Iris pigment epithelial cell (primary cell): ENCODE results near the gene FBXO21.
"Not testable (repeated sequence)": the region's sequence is repeated elsewhere in the genome, so short reads cannot be mapped to it uniquely, and the experiment has no call there.

Source experiments
- DNase-seq: peaks from one replicate; pipeline ENCODE4 v3.0.0-alpha.2; 2011; ENCODE audit warnings: low read depth

The FBXO21 gene

GRCh38 chr12:117101953-117102799 is 88.1 kb downstream of the FBXO21 start:
- DNase-seq, result no peak

- DNase-seq, result no peak
Measured at GRCh38 chr12:117100851-117101673, 89.2 kb downstream of the FBXO21 start.

GRCh38 chr12:117100251-117100650 is 90.0 kb downstream of the FBXO21 start:
- DNase-seq, result peak; percentile 19

- DNase-seq, result no peak
Measured at GRCh38 chr12:117098361-117099217, 91.7 kb downstream of the FBXO21 start.

- DNase-seq, result no peak
Measured at GRCh38 chr12:117098024-117098360, 92.3 kb downstream of the FBXO21 start.

GRCh38 chr12:117097159-117097558 is 93.1 kb downstream of the FBXO21 start:
- DNase-seq, result no peak

- DNase-seq, result no peak
Measured at GRCh38 chr12:117096501-117097042, 93.7 kb downstream of the FBXO21 start.

GRCh38 chr12:117095191-117095590 is 95.1 kb downstream of the FBXO21 start:
- DNase-seq, result not testable (repeated sequence)

- DNase-seq, result no peak
Measured at GRCh38 chr12:117093918-117094630, 96.2 kb downstream of the FBXO21 start.

GRCh38 chr12:117093431-117093830 is 96.8 kb downstream of the FBXO21 start:
- DNase-seq, result no peak

GRCh38 chr12:117092886-117093285 is 97.4 kb downstream of the FBXO21 start:
- DNase-seq, result no peak

GRCh38 chr12:117092511-117092780 is 97.8 kb downstream of the FBXO21 start:
- no peak for DNase-seq
